Panc1 (cell line): ENCODE measurements around the gene MYF6. TPM values are rescaled to one million over a fixed set of nuclear protein-coding genes. Genes with fewer than 3 reads are reported as not detected.

Experiments used
- ATAC-seq: fragments of 200-7000 bp; cut with Tn5 transposase; 2 replicates; pipeline ENCODE4 v1.9.1; 2020; ENCODE audit warnings: mild to moderate bottlenecking, moderate library complexity
- BruUV-seq: library from RNA; stranded (reverse); fragments of 400-500 nt; replicated peaks from 2 replicates; lab custom pipeline; 2021; lab: Mats Ljungman, UMichigan
- CTCF ChIA-PET: fragments of 300-600 bp; sonication (Branson Sonifier 250); formaldehyde crosslinking; loops from one replicate; lab custom pipeline; 2022; ENCODE audit warnings: antibody characterized with exemption; lab: Charles Lee
- POLR2A ChIA-PET: fragments of 300-600 bp; sonication (Branson Sonifier 250); formaldehyde crosslinking; loops from one replicate; lab custom pipeline; 2022; ENCODE audit warnings: antibody characterized with exemption; lab: Charles Lee
- DNase-seq: peaks from one replicate; pipeline ENCODE4 v3.0.0-alpha.2; 2010; ENCODE audit warnings: low read depth, low spot score
- H3K27ac ChIP-seq: 2 replicates; pipeline ENCODE4 v1.5.1; 2011; ENCODE audit warnings: mild to moderate bottlenecking, low read length, inconsistent platforms
- H3K27me3 ChIP-seq: fragments of 200-500 bp; sonication (Bioruptor generic); 2 replicates; pipeline ENCODE4 v1.6.0; 2014; ENCODE audit warnings: low read length, inconsistent platforms; ENCODE audit not compliant: control insufficient read depth, insufficient read depth
- H3K36me3 ChIP-seq: fragments of 200-500 bp; sonication (Bioruptor generic); 2 replicates; pipeline ENCODE4 v1.5.1; 2014; ENCODE audit warnings: inconsistent platforms, mild to moderate bottlenecking, low read length, moderate library complexity; ENCODE audit not compliant: control insufficient read depth, insufficient read depth
- H3K4me1 ChIP-seq: 2 replicates; pipeline ENCODE4 v1.5.1; 2011; ENCODE audit warnings: inconsistent platforms, mild to moderate bottlenecking, low read length, moderate library complexity; ENCODE audit not compliant: control insufficient read depth, insufficient read depth
- H3K4me3 ChIP-seq, 2 experiments: 2 replicates each; pipeline ENCODE4 v1.5.1; 2011 to 2012; ENCODE audit warnings: low read depth in 2 of 2, low read length in 2 of 2, mild to moderate bottlenecking in 2 of 2, inconsistent platforms in 1 of 2, moderate library complexity in 1 of 2
- H3K9me3 ChIP-seq: fragments of 200-500 bp; sonication (Bioruptor generic); 2 replicates; pipeline ENCODE4 v1.5.1; 2014; ENCODE audit warnings: low read depth, mild to moderate bottlenecking, inconsistent platforms, low read length, moderate library complexity; ENCODE audit not compliant: control insufficient read depth, insufficient read depth
- CTCF ChIP-seq: fragments of 450-650 bp; IDR thresholded peaks from 2 replicates; pipeline ENCODE4 v1.5.1; 2017; ENCODE audit warnings: mild to moderate bottlenecking
- POLR2AphosphoS5 ChIP-seq: IDR thresholded peaks from 2 replicates; pipeline ENCODE4 v1.6.1; 2012; ENCODE audit warnings: mild to moderate bottlenecking, low read depth, low read length, moderate library complexity
- SIN3A ChIP-seq: IDR thresholded peaks from 2 replicates; pipeline ENCODE4 v1.6.1; 2012; ENCODE audit warnings: low read depth, mild to moderate bottlenecking, low read length, moderate library complexity, borderline replicate concordance; ENCODE audit not compliant: insufficient read depth
- TCF7L2 ChIP-seq: IDR thresholded peaks from 2 replicates; pipeline ENCODE4 v1.6.1; 2011; ENCODE audit warnings: mild to moderate bottlenecking, low read depth, low read length, inconsistent platforms
- in situ Hi-C: cut with HindIII; loops from 2 replicates; pipeline ENCODE4 v1.10.0; 2016; ENCODE audit warnings: low sequenced_read_pairs, low pct_unique_long_range_greater_than_20kb
- intact Hi-C: fragments of 100-400 bp; cut with micrococcal nuclease; formaldehyde crosslinking; loops from one replicate; pipeline ENCODE4 v1.10.0; 2022; ENCODE audit not compliant: unreplicated experiment
- total RNA-seq: library from RNA; stranded (reverse); gene quantifications from one replicate; pipeline ENCODE4 v1.2.1, GENCODE V29; 2021; ENCODE audit not compliant: unreplicated experiment
- TF ChIP-seq, protein P1 (sequence below), 2 experiments: IDR thresholded peaks; 2 replicates each; pipeline ENCODE4 v1.6.1; 2011 to 2012; ENCODE audit warnings: low read depth in 2 of 2, control low read depth in 1 of 2, low read length in 1 of 2, mild to moderate bottlenecking in 1 of 2, moderate library complexity in 1 of 2; ENCODE audit not compliant: insufficient read depth in 1 of 2

Gene MYF6
- total RNA-seq, 1 experiment from 2014 or later: not detected

DNA sequence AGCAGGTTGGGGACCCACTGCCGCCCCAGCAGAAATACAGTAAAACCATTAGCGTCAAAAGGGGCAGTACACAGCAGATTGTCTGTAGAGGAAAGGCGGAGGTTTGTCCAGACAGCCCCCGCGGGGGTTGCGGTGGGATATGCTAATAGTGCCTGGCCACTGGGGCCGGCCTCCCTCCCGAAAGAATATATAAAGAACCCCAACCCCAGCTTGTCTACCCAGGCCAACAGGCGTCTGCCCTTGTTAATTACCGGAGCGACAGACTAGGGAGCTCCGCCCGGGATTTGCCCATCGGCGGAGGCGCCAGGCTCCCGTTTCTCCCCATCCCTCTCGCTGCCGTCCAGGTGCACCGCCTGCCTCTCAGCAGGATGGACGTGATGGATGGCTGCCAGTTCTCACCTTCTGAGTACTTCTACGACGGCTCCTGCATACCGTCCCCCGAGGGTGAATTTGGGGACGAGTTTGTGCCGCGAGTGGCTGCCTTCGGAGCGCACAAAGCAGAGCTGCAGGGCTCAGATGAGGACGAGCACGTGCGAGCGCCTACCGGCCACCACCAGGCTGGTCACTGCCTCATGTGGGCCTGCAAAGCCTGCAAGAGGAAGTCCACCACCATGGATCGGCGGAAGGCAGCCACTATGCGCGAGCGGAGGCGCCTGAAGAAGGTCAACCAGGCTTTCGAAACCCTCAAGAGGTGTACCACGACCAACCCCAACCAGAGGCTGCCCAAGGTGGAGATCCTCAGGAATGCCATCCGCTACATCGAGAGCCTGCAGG is 9.4 kb downstream of the MYF6 start, which contains the start of gene MYF5:
Gene MYF5 (plus strand): TSS at position 217 of the 774 bp plus-strand sequence. CDS start 152 bp downstream, at position 369.
- ATAC-seq: no peak
- intact Hi-C loops (no loop called here), in situ Hi-C loops (no loop called here)
- no peak for TF ChIP-seq POLR2AphosphoS5
- TF ChIP-seq SIN3A: no peak
- TF ChIP-seq, protein P1, sequence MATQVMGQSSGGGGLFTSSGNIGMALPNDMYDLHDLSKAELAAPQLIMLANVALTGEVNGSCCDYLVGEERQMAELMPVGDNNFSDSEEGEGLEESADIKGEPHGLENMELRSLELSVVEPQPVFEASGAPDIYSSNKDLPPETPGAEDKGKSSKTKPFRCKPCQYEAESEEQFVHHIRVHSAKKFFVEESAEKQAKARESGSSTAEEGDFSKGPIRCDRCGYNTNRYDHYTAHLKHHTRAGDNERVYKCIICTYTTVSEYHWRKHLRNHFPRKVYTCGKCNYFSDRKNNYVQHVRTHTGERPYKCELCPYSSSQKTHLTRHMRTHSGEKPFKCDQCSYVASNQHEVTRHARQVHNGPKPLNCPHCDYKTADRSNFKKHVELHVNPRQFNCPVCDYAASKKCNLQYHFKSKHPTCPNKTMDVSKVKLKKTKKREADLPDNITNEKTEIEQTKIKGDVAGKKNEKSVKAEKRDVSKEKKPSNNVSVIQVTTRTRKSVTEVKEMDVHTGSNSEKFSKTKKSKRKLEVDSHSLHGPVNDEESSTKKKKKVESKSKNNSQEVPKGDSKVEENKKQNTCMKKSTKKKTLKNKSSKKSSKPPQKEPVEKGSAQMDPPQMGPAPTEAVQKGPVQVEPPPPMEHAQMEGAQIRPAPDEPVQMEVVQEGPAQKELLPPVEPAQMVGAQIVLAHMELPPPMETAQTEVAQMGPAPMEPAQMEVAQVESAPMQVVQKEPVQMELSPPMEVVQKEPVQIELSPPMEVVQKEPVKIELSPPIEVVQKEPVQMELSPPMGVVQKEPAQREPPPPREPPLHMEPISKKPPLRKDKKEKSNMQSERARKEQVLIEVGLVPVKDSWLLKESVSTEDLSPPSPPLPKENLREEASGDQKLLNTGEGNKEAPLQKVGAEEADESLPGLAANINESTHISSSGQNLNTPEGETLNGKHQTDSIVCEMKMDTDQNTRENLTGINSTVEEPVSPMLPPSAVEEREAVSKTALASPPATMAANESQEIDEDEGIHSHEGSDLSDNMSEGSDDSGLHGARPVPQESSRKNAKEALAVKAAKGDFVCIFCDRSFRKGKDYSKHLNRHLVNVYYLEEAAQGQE (IDR thresholded peaks at IDR 0.05; ENCODE audit: insufficient read depth in 1 of 2, low read depth in 2 of 2, low read length in 1 of 2): no peak
- no peak for TF ChIP-seq CTCF
- no peak for TF ChIP-seq TCF7L2
- no peak for DNase-seq
- no peaks in the 10 kb centered on the region for H3K27me3 ChIP-seq
- ChIA-PET POLR2A (no interaction called here), CTCF (no interaction called here)
- H3K4me3 ChIP-seq: no peak within 1 kb of the TSS
- BruUV-seq: no TSS peak
- H3K9me3 ChIP-seq: no peaks in the 10 kb centered on the region
- H3K4me1 ChIP-seq: no peaks in the 10 kb centered on the region; the same call in 1 of the 2 replicates
- no peaks in the 10 kb centered on the region for H3K36me3 ChIP-seq
- H3K27ac ChIP-seq: no peak within 1 kb of the TSS

DNA sequence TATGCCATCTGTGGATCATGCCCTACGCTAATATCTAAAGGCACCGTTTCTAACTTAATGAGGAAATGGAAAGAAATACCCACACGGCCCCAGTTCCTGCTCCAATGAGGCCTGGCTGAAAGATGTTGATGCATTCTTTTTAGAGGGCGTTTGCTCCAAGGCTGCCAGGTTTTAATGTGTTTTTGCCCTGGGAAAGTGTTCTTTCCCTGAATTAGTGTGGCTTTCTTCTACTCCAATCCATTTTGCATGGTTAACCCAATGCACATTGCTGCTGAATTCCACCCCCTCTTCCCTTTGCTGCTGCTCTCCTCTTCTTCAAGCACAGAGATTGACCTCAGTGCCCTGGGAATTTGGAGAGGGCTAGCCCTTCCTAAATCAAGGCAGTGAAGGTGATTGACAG is 10.4 kb downstream of the MYF6 start:
- Histone ChIP-seq H3K36me3 (no peaks in the 10 kb centered on the region), H3K4me3 (no peak overlapping the region), H3K9me3 (no peaks in the 10 kb centered on the region), H3K4me1 (no peaks in the 10 kb centered on the region; the same call in 1 of the 2 replicates), H3K27ac (no peak overlapping the region), H3K27me3 (no peaks in the 10 kb centered on the region)
- no peak for DNase-seq
- CTCF ChIA-PET: no interaction called here
- no peak for ATAC-seq
- BruUV-seq: no TSS peak
- TF ChIP-seq TCF7L2: no peak
- no peak for TF ChIP-seq POLR2AphosphoS5
- TF ChIP-seq, protein P1 (IDR thresholded peaks at IDR 0.05; ENCODE audit: insufficient read depth in 1 of 2, low read depth in 2 of 2, low read length in 1 of 2): no peak
- TF ChIP-seq CTCF: no peak
- no peak for TF ChIP-seq SIN3A
- intact Hi-C loops (no loop called here), in situ Hi-C loops (no loop called here)
- POLR2A ChIA-PET: no interaction called here
